A204.1 (cell line): ENCODE results near the gene TPPP2.
"Not testable (repeated sequence)": the region's sequence is repeated elsewhere in the genome, so short reads cannot be mapped to it uniquely, and the experiment has no call there.

ENCODE experiments used
- FAIRE-seq: peaks from 2 replicates; lab custom pipeline; 2012; peaks lifted over from hg19 to GRCh38; lab: Jason Lieb, UNC

The TPPP2 gene

DNA sequence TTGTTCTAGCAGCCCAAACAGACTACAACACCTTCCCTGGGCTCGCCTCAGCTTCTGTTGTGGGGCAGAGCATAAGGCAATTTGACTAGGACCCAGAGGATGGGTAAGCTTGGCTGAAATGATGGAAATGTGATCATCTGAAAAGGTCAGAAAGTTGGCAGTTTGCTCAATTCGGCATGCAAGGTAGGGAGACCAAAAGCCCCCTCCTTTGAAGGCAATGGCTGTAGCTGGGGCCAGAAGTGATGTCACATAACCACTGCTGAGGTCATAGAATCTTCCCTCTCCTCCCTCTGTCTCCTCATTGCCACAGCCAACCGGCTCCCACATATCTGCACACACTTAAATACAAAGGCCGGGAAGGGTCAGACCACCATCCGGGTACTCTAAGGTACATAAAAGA lies at the start of gene TPPP2:
Gene TPPP2, plus strand, starts transcription at position 301 of the 400 bp plus-strand sequence. CDS start 365 bp downstream, outside the sequence.
- no peak for FAIRE-seq

DNA sequence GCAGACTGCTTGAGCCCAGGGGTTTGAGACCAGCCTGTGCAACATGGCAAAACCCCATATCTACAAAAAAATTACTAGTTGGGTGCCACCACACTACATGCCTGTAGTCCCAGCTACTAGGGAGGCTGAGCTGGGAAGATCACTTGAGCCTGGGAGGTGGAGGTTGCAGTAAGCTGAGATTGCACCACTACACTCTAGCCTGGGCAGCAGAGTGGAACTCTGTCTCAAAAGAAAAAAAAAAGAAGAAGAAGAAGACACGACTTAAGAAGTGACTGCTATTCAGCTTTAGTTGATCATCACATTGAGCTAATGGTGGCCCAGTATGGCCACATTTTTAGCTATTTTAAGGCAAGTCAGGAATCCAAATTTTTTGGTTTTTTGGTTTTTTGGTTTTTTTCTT lies 49.1 kb upstream of the TPPP2 start:
- no peak for FAIRE-seq

DNA sequence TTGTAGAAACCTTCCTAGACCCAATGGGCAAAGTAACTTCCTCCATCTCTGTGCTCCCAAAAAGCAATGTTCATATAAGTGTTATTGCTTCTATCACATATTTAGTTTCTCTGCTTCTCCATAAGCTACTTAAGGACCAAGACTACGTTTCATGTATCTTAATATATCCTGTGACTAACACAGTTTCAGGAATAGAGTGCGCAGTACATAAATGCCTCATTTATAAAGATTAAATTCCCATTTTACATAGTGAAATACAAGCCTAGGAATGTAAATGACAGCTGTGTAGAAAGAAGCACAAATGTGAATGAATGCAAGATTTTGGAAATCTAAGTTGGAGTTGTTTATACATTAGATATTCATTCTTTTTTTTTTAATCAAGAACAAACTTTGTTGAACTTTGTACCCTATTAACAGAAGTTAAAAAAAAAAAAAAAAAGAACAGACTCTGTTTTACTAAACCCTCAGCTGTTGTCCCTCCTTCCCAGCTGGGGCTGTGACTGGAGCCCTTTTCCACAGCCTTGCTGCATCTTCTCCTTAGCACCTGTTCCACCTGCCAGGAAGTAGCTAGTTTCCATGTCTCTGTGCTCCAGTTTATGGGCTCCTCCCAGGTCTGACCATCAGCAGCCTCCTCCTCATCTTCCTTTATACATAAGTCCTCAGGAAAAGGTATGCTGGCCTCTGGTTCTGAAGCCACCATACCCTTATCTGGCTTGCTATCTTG lies 47.2 kb upstream of the TPPP2 start:
- no peak for FAIRE-seq

DNA sequence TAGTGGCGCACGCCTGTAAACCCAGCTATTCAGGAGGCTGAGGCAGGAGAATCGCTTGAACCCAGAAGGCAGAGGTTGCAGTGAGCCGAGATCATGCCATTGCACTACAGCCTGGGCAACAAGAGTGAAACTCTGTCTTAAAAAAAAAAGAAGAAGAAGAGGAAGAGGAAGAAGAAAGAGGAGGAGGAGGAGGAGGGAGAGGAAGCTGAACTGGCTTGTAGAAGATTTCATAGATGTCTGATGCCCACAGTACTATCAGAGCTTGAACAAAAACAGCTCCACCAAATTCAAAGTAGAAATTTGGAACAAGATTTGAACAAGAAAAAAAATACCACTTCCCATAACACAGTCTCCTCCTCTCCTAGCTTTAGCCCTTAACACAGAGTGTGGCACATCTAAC lies 44.4 kb upstream of the TPPP2 start:
- not testable (repeated sequence) for FAIRE-seq

GRCh38 chr14:20986811-20987210 lies 43.2 kb upstream of the TPPP2 start:
- no peak for FAIRE-seq

- no peak for FAIRE-seq
These were observed 41.1 kb upstream of the TPPP2 start for GRCh38 chr14:20988717-20989470.

DNA sequence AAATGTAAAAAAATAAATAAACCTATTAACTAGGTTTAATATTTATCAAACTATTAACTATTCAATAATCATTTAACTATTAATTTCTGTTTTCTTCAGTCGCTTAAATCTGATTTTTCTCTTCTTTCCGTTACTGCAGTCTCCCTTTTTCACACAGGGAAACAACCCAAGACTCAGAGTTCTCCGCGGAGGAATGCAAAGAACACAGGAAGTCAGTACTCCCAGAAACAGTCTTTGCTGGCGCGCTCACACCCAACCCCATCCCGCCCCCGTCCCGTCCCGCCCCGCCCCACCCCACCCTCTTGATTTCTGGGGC lies 40.6 kb upstream of the TPPP2 start:
- no peak for FAIRE-seq

DNA sequence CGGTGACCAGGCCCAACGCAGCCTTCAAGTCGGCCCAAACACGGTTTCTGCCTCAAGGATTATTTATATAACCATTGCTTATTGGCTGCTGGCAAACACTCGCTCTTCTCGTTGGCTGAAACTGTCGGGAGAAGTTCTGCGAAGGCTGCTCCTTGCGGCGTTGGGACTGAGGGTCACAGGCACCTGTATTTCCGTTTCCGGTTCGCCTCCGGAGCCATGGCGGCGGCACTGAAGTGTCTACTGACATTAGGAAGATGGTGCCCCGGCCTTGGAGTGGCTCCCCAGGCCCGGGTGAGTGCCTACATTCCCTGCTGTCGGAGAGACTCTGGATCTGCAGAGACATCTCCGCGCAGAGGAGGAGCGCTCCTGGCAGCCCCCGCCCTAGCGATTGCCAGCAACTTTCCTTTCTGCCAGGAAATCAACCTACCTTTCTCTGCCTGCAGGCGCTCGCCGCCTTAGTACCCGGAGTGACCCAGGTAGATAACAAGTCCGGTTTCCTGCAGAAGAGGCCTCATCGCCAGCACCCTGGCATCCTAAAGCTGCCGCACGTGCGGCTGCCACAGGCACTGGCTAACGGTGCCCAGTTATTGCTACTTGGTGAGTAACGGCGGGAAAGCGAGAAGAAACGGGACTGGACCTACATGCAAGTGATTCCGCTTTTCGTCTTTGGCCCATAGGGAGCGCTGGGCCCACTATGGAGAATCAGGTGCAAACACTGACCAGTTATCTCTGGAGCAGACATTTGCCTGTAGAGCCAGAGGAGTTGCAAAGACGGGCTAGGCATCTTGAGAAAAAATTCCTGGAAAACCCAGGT lies 40.0 kb upstream of the TPPP2 start, which contains the start of gene METTL17:
Gene METTL17, plus strand, starts transcription at position 194 of the 814 bp plus-strand sequence. Its CDS starts 23 bp downstream, at position 217.
- FAIRE-seq = peak; percentile 56

- no peak for FAIRE-seq
These were observed 33.5 kb upstream of the TPPP2 start for GRCh38 chr14:20996521-20996920.

- no peak for FAIRE-seq
These were observed 32.9 kb upstream of the TPPP2 start for GRCh38 chr14:20997115-20997514.

- FAIRE-seq = no peak
These were observed 32.5 kb upstream of the TPPP2 start for GRCh38 chr14:20997564-20997963.

DNA sequence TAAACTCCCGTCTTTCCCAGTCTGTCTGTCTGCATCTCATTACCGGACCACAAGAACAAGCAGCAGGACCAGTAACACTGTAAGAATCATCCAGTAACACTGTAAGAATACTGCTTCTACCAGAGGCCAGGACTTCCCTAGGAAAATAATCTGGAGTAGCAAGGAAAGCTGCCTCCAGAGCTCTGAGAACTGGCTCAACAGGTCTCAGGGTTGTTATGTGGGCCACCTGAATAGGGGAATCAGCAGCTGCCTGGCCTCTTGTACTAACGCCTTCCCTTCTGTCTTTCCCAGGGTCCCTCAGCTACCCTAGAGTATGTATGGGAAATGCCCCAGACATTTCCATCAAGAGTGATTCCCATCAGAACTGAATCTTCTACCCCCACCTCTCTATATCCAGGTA lies 31.9 kb upstream of the TPPP2 start:
- FAIRE-seq = no peak

- no peak for FAIRE-seq
These were observed 31.2 kb upstream of the TPPP2 start, which contains the start of gene SLC39A2 for GRCh38 chr14:20998674-20999366. SLC39A2 (plus strand) TSS chr14:20999293; CDS start chr14:20999447, 154 bp downstream.

DNA sequence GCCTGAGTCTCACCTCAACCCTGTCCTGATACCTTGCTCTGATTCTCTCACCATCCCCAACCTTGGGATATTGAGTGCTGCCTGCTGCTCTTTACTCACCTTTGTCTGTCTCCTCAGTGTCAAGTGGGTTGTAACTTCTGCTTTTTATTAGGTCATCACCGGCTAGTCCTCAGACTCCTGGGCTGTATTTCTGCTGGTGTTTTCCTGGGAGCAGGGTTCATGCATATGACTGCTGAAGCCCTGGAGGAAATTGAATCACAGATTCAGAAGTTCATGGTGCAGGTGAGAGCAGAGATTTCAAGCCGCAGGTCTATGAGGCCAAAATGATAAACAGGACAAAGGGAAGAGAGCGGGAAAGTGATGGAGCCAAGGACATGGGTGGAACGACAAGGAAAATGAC lies 30.4 kb upstream of the TPPP2 start:
- no peak for FAIRE-seq

GRCh38 chr14:21001218-21001617 lies 28.8 kb upstream of the TPPP2 start:
- FAIRE-seq = no peak

GRCh38 chr14:21003788-21004346 lies 26.1 kb upstream of the TPPP2 start:
- FAIRE-seq = no peak

DNA sequence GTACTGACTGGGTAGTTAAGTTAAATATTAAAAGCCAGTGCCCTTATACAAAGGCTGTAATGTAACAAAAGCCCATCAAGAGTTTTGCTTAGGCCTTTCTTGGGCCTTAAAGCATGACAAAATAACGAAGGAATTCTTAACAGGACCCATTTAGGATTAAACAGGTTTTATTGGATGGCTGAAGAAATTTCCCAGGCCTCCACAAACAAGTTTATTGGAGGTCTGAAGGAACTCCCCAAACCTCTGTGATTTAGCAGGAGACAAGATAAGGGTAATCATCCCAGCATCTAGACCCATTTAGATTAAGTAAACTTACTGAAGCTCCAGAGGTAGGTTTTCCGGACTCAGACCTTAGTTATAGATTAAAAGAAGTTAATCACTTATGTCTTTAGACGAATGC lies 20.3 kb upstream of the TPPP2 start:
- not testable (repeated sequence) for FAIRE-seq

DNA sequence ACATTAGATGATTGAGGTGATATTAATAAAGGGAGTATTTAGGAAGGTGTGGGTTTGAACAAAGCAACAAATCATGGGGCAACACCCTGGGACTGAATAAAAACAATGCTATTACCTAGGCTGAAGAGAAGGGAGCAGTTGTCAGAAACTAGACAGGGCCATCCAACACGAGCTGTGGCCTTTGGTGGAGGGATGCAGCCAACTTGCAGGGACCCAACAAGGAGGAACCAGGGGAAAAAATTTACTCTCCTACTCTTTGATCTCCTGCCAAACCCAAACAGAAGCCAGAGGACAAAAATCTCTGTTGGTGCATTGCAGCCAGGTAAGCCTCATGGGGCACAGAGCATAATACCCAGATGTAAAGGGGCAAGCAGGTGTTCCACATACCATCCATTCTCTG lies 18.9 kb upstream of the TPPP2 start:
- no peak for FAIRE-seq

GRCh38 chr14:21014761-21015190 lies 15.2 kb upstream of the TPPP2 start:
- peak; percentile 85 for FAIRE-seq

- FAIRE-seq = no peak
These were observed 14.7 kb upstream of the TPPP2 start for GRCh38 chr14:21015312-21015711.

- no peak for FAIRE-seq
These were observed 13.4 kb upstream of the TPPP2 start for GRCh38 chr14:21016413-21017190.
